Dedifferentiated amniotic fluid mesenchymal stem cell (primary cell): ENCODE measurements around the gene TAF10.

ENCODE experiments used
- DNase-seq: peaks from one replicate; pipeline ENCODE4 v3.0.0-alpha.2; 2016; ENCODE audit errors: extremely low spot score

TAF10 gene

DNA sequence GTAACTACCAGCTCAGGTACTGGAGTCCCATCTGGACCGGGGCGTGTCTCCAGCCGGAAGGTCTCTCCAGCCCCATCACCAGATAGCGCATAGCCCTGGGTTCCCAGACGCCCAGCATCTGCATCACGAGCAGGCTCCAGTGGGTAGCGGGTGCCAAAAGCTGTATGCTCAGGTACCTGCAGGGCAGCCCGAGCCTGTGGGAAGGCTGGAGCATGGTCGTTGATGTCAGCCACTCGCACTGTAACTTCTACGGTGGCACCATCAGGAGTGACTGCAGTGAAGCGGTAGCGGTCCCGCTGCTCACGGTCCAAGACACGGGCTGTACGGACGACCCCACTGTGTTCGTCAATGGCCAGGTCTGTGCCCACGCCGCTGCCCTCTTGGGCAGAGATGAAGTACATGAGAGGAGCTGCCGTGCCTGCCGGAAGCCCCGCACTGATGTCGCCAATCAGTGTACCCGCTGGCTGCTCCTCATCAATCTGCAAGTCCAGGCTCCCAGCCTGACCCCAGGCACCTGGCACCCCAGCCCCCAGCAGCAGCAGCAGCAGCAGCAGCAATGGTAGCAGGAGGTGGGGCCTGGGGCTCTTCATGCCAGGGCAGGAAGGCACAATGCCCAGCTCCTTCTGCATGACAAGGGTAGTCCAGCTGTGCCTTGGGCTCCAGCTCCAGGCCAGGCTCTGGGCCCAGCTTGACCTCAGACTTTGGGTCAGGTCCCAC lies 29.1 kb upstream of the TAF10 start:
- no peak for DNase-seq

DNA sequence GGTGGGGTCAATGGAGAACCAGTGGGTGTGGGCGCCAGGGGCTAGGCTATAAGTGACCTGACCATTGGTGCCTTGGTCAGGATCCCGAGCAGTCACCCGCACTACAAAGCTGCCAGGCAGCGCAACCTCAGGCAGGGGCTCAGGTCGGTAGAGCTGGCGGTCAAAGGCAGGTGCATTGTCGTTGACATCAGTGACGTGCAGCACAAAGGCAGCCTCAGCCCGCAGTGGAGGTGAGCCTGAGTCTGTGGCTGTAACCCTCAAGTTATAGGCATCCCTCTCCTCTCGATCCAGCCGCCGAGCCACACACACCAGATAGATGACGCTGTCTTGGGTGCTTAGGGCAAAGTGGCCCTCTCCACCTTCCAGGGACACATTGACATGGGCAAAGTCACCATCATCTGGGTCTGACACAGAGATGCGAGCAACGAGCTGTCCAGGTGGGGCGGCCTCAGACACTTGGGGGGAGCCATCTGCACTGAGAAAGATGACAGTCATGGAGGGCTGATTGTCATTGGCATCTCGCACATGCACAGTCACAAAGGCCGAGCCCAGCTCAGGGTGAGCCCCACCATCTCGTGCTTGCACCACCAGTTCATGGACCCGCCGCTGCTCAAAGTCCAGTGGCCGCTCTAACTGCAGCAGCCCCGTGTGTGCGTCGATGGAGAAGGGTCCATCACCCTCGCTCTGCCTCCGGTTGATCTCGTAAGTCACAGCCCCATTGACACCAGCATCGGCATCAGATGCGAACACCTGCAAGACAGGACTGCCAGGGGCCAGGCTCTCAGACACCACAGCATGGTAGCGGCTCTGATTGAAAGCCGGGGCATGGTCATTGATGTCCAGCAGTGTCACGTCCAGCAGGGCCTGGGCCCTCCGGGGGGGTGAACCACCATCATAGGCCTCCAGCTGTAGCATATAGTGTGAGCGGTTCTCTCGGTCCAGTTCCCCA lies 28.3 kb upstream of the TAF10 start:
- DNase-seq: no peak

DNA sequence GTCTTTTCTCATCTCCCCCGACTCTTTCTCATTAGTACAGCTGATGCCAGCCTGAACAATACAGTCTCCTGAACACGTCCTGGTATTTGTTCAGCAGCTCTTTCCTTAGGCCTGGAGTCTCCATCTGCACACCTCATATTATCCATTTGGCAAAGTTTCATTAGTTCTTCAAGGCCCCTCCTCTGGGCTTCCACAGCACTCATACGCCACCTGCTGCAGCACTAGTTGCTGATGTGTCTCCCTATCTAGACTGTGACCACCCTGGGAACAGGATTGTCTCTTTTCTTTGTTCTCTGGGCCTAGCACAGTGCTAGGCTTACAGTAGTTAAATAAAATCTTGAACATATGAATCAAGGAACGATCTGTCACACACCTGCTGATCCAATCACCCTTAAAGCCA lies 26.4 kb upstream of the TAF10 start:
- DNase-seq: no peak

DNA sequence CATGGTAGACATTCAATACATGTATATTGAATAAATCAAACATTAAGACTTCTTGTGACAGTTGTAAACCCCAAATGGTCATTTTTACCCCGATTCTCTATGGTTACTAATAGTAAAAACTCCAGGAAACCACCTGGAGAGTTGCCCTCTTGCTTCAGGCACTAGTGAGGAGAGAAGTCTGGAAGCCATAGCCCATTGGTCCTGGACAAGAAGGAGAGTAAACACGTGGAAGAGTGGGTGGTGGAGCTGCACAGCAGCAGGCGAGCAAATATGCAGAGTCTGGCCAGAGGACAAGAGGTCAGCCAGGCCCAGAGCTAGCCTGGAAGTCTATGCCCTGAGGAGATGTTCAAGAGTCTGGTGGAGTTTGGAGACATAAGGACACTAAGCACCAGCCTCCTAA lies 25.9 kb upstream of the TAF10 start:
- peak; percentile 68 for DNase-seq

DNA sequence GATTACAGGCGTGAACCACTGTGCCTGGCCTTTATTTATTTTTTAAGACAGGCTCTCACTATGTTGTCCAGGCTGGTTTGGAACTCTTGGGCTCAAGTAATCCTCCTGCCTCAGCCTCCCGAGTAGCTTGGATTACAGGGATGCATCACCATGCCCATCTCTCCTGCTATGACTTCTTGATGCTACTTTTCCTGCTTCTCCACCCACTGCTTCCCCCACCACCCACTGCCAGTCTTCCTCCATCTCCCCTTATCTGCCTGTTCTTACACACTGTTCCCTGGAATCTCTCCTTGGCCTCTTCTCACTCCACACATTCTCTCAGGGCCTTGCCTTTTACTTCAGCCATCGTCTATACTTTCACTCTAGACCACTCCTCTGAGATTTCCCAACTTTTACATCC lies 24.5 kb upstream of the TAF10 start:
- no peak for DNase-seq

DNA sequence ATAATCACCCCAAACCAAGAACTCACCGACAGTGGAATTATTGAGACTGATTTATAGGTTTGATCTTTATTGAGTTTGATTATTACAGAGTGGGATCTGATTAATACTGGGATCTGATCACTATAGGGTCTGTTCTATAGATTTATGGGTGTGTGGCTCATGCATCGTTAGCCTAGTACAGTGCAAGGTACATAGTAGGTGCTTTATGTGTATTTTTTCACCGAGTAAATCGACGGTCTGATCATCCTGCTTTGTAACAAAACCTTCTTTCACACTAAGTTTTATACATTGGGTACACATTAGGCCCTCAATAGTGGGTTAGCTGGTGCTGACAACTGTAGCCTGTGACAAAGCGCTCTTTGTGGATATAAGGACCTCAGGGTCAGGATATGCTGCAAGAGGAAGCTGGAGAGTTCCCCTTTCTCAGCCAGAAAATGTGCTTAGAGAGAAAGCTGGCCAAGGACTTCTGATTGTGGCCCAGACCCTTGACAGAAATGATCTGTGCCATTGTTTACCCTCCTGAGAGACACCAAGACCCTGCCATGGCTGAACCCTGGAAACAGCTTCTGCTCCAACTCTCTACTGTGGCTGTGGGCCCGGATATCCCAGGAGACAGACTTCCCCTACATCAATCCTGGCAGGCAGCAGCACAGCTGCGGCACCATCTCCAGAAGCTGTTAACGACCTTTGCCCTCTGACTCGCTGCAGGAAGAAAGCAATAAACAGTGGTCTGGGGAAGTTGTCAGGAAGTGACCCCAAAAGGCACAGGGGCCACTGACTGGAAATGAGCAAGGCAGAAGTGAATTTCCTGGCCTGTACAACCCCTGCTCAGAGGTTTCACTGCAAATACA lies 23.3 kb upstream of the TAF10 start:
- DNase-seq: no peak

DNA sequence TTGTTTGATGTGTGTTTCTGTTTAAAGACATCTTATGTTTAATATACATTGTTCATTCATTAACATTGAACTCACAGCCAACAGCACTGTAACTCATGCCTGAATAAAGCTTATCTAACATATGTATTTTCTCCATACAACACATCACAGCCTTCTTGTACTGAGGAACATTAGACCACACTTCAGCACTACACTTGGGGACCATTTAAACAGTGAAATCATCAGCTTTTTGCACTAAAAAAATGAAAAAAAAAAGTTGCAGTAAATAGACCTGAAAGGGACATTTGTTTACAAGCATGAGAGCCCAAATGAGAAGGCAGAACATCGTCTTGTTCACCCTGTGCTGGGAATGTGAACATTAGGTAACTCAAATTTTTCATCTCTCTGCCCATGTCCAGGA lies 22.5 kb upstream of the TAF10 start:
- DNase-seq: no peak

DNA sequence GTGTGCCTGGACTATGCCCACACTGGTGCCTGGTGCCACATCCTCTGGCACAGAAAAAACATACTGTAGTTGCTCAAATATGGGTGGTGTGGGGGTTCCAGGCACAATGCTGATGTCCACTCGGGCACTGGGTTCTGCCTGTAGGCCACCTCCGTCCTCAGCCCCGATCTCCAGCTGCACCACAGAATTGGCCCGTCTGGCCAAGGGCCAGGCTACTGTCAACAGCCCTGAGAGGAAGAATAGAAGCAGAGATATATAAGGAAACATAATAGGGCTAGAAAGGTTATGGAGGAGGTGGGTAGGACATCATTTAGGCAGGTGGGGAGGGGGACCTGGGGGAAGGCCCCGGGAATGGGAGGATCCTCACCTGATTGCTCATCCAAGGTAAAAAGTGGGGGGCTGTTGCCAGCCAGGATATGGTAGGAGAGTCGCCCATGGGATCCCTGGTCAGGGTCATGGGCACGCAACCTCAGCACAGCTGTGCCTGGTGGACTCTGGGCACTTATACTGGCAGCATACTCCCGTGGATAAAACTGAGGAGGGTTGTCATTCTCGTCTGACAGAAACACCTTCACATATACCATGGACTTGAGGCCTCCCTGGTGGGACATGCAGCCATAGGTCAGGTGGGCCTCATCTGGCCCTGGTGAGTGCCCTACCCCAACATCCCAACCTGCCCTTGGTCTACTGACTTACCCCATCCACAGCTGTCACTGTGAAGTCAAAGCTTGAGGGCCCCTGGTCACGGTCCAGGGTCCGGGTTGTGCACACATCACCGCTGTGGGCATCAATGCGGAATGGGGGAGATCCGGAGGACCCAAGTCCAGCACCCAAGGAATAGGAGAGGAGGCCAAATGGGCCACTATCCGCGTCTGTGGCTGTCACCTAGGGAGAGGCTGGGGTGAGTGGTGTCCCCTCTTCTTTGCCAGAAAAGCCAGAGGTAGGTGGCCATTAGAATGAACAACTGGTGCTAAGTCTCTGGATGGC lies 21.7 kb upstream of the TAF10 start:
- DNase-seq: no peak

DNA sequence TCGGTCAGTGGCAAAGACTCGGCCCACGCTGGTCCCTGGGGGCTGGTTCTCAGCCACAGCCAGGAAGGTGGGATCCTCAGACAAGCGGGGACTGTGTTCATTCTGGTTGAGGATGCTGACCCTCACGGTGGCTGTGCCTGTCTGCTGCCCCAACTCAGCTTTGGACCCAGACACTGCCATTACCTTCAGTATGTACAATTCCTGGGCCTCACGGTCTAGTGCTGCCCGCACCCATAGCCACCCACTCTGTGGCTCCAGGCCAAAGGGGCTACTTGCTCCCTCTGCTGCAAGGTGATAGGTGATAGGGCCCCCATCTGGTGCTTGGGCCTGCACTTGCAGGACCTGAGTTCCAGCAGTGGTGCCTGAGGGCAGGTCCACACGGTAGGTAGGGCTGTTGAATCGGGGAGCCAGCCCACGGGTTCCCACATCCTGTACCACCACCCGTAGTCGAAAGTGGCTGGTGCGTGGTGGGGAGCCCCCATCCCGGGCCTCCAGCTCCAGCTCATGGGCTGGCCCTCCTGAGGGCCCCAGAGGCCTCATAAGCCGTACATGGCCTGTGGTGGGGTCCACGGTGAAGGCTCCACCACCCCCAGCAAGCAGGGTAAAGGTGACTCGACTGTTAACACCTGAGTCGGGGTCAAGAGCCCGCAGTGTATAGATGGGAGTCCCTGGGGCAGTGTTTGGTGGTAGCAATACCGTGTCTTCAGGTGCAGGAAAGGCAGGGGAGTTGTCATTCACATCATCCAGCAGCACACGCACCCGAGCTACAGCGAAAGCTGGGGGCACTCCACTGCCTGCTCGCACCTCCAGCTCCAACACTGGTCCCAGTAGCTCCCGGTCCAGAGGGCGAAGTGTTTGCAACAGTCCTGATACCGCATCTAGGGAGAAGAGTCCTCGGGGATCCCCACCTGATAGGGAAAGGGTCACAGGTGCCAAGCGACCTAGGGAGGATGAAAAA lies 20.4 kb upstream of the TAF10 start:
- no peak for DNase-seq

DNA sequence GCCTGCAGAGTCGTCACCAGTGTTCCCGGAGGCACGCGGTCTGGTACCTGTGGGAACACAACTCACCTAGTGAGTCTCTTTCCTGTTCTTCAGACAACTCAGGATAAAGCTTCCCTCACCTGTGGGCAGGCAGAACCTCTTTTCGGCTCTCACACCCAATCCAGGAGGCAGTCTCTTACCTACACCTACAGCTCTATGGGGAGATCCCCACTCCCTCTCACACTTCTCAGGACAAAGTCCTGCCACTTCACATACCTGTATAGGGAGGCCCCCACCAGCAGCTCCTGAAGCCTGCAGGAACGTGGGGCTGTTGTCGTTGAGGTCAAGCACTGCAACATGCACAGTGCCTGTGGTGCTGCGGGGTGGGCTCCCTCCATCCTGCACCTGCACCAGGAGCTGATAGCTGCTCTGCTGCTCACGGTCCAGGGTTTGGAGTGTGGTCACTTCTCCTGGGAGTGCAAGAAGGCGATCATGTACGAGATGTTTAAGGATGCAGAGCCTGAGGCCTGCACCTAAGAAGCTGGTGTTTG lies 19.4 kb upstream of the TAF10 start:
- no peak for DNase-seq

DNA sequence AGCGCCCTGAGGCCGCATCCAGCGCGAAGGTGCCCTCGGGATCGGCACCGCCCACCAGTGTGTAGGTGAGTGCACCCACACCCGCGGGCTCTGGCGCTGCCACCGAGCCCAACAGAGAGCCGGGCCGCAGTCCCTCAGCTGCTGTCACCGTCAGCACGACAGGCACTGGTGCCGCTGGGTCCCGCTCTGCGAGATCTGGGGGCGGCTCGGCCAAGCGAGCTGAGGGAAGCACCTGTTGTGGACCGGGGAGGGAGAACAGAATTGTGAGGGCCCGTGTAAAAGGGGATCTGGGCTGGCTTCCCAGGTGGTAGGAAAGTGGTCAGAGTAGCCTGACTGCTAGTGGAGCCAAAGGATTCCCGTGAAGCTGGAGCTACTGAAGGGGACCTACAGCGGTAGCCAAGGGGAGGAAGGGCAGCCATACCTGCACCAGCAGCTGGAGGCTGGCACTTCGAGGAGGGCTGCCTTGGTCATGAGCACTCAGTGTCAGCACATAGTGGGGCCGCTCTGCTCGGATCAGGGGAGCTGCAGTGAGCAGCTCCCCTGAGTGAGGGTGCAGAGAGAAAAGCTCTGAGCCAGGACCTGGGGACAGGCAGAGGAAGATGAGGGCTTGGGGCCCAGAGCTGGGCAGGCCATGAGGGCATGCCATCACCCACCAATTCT lies 18.7 kb upstream of the TAF10 start:
- DNase-seq: no peak

DNA sequence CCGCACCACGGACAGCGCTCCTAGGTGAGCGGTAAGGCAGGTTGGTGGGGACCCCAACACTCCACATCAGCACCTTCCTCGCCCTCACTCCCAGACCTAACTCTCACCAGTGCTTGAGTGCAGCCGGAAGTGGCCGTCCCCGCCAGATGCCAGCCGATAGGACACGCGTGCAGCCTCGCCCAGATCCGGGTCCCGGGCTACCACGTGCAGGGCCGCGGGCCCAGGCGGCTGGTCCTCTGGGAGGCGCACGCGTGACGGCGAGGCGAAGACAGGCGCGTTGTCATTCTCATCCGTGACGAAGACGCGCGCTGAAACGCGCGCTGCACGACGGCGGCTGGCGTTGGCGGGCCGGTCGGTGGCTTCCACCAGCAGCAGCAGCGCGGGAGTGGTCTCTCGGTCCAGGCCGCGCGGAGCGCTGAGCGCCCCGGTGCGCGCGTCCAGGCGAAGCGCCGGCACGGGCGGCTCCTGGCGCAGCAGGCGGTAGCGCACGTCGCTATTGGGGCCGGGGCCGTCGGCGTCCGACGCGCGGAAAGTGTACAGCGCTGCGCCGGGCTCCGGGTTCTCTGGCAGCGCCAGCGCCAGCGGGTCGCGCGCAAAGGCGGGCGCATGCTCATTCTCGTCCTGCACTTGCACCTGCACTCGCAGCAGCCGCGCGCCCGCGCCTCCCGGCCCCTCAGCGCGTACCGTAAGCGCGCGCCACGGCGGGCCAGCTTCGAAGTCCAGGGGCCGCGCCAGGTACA lies 18.0 kb upstream of the TAF10 start:
- no peak for DNase-seq

DNA sequence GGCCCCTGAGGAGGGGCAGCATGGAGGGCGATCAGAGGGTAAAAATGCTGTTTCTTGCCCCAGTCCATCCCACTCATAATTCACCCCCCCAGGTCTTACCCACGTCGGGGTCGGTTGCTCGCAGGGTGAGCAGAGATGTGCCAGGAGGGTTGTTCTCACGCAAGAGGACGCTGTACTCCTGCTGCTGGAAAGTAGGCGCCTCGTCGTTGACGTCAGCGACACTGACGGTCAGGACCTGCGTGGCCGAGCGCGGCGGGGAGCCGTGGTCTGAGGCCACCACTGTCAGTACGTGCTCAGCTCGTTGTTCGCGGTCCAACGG lies 17.5 kb upstream of the TAF10 start:
- DNase-seq: no peak

DNA sequence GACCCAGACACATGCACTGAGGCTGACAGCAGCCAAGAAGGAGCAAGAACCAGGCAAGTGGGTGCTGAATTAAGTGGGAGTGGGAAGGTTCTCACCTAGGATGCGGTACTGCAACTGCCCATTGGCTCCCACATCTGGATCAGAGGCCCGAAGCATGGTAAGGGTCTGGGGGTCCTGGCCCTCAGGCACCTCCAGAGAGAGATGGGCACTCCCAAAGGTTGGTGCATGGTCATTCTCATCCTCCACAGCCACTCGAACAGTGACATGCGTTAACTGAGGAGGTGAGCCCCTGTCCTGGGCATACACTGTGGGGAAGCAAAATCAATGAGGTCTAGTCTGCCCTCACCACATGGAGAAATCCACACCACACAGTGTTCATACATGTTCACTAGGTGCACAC lies 16.5 kb upstream of the TAF10 start:
- no peak for DNase-seq

DNA sequence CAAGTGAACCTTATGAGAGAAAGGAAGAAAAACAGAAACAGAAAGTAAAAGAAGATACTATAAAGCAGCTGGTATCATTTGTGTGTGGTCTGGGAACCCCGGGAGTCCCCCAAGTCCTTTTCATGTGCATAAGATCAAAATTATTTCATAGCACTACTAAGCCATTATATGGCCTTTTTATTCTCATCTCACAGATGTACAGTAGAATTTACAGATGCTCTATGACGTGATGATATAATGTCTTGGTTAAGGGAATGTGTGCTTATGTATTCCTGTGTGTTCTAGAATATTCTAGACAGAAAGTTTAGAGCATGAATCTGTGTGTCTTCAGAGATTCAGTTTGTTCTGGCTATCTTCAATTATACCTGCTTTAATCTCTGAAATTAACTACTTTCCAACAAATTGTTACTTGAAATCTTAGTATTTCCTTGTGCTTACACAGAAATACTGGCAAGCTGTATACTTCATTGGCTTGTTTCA lies 15.8 kb upstream of the TAF10 start:
- no peak for DNase-seq

DNA sequence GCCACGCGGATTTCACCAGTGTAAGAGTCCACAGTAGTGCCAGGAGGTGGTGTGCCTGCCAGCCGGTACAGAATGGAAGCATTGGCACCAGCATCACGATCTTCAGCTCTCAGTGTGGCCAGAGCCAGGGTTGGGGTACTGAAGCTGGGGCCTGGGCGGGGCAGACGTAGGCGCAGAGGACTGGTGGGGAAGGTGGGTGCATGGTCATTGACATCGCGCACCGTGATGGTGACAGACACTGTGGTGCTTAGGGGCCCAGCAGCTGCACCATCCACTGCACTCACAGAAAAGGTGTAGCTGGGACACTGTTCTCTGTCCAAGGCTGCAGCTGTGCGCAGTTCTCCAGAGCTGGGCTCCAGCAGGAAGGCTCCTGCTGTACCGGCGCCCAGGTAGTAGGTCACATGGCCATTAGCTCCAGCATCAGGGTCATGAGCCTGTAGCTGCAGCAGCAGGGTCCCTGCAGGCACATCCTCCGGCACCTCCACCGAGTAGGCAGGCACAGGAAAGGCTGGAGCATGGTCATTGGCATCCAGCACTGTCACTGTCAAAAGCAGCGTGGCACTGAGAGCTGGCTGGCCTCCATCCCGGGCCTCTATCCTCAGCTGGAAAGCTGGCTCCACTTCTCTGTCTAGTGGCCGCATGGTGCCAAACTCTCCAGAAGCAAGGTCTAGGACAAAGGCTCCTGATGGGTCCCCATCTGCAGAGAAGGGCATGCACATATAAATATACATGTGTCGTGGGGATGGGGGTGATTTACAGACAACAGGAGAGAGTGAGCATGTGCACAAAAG lies 15.2 kb upstream of the TAF10 start:
- no peak for DNase-seq

DNA sequence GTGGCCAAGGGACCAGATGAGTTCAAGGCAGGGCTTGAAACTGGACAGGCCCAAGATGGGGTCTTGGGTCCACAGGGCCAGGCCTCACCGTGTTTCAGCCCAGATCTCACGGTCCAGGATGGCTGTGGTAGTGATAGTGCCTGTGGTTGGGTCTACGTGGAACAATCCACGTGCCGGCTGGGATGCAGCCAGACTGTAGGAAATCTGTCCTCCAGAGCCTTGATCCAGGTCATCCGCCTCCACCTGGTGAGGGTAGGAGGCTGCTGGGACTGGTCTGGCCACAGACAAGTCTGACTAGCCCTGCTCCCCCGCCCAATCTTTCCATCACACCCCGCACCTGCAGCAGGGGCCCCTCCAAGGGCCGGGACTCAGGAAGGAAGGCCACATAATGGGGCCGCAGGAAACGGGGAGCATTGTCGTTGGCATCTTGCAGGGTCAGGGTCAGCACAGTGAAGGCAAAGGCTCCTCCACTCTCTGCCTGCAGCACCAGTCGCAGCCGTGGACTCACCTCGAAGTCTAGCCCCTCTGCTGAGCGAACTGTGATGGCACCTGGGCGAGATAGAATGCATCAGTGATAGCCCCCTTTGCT lies 13.9 kb upstream of the TAF10 start:
- DNase-seq: no peak
